Fibroblast of gingiva (primary cell): Measurements from ENCODE around the gene TRAF3IP1.
A peak's percentile ranks its signal among the peaks of the same experiment; 100 is the strongest.
"Not testable (repeated sequence)": the region's sequence is repeated elsewhere in the genome, so short reads cannot be mapped to it uniquely, and the experiment has no call there.

Source experiments
- DNase-seq: peaks from one replicate; pipeline ENCODE4 v3.0.0-alpha.2; 2011; ENCODE audit warnings: low read depth

The TRAF3IP1 gene

GRCh38 chr2:238341536-238341935 is 21.2 kb downstream of the TRAF3IP1 start:
- DNase-seq = no peak

GRCh38 chr2:238344035-238344434 is 23.7 kb downstream of the TRAF3IP1 start:
- no peak for DNase-seq

GRCh38 chr2:238344517-238344916 is 24.2 kb downstream of the TRAF3IP1 start:
- no peak for DNase-seq

GRCh38 chr2:238345297-238345968 is 25.1 kb downstream of the TRAF3IP1 start:
- no peak for DNase-seq

- no peak for DNase-seq
Measured at GRCh38 chr2:238346544-238346943, 26.2 kb downstream of the TRAF3IP1 start.

- no peak for DNase-seq
Measured at GRCh38 chr2:238350150-238350897, 30.0 kb downstream of the TRAF3IP1 start.

- DNase-seq = no peak
Measured at GRCh38 chr2:238351315-238351714, 31.0 kb downstream of the TRAF3IP1 start.

GRCh38 chr2:238352361-238352760 is 32.0 kb downstream of the TRAF3IP1 start:
- no peak for DNase-seq

GRCh38 chr2:238358769-238359168 is 38.5 kb downstream of the TRAF3IP1 start:
- no peak for DNase-seq

- DNase-seq = no peak
Measured at GRCh38 chr2:238359403-238359802, 39.1 kb downstream of the TRAF3IP1 start.

- DNase-seq = no peak
Measured at GRCh38 chr2:238361877-238362276, 41.6 kb downstream of the TRAF3IP1 start.

- no peak for DNase-seq
Measured at GRCh38 chr2:238362626-238363025, 42.3 kb downstream of the TRAF3IP1 start.

GRCh38 chr2:238369591-238370040 is 49.3 kb downstream of the TRAF3IP1 start:
- DNase-seq = no peak

GRCh38 chr2:238370094-238370822 is 49.9 kb downstream of the TRAF3IP1 start:
- DNase-seq = no peak

GRCh38 chr2:238370823-238371372 is 50.6 kb downstream of the TRAF3IP1 start:
- peak; percentile 58 for DNase-seq

- not testable (repeated sequence) for DNase-seq
Measured at GRCh38 chr2:238372277-238372676, 52.0 kb downstream of the TRAF3IP1 start.

- DNase-seq = no peak
Measured at GRCh38 chr2:238376884-238377391, 56.6 kb downstream of the TRAF3IP1 start.

- no peak for DNase-seq
Measured at GRCh38 chr2:238378230-238379095, 58.1 kb downstream of the TRAF3IP1 start.

GRCh38 chr2:238379096-238379810 is 58.9 kb downstream of the TRAF3IP1 start:
- no peak for DNase-seq

- no peak for DNase-seq
Measured at GRCh38 chr2:238380336-238380735, 60.0 kb downstream of the TRAF3IP1 start.

- peak; percentile 47 for DNase-seq
Measured at GRCh38 chr2:238380785-238381184, 60.5 kb downstream of the TRAF3IP1 start.
